Measurements from ENCODE around the gene KCNV2.

KCNV2 gene

DNA sequence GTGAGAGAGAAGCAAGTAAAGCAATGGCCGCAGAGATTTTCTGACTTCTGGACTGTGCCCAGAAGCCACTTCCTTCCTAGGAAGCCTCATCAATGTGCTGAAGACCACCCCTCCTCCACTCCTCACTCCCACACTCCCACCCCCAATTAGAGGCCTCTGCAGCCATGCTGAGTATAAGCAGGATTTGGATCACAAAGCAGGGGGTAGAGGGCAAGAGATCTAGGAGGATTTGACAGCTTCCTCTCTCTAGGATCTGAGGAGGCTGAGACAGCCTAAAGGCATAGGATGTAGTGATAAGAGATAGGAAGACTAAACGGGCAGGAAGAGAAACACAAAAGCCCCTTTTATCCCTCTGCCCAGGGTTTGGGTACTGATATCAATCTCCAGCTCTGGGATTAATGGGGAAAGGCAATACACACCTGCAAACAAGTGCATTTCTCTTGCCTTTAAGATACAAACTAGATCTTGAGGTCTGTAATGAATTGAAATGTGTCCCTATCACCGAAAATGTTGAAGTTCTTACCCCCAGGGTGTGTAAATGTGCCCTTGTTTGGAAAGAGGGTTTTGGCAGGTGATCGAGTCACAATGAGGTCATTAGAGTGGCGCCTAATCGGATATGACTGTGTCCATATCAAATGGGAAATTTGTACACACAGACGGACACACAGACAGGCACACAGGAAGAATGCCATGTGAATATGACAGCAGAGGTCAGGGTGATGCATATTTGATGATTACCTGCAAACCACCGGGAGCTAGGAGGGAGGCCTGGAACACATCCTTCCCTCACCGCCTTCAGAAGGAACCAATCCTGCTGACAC, 28.5 kb downstream of the KCNV2 start:
- DNase-seq (ENCODE audit: low read depth): no peak
- TF ChIP-seq CTCF (IDR thresholded peaks at IDR 0.05; ENCODE audit: control insufficient read depth, extremely low read depth, insufficient read depth): no peak
- H3K4me3 ChIP-seq (ENCODE audit: low read depth, low read length): no peak overlapping the region

- no peak for TF ChIP-seq CTCF (IDR thresholded peaks at IDR 0.05; ENCODE audit: control insufficient read depth, extremely low read depth, insufficient read depth)
- H3K4me3 ChIP-seq (ENCODE audit: low read depth, low read length): no peak overlapping the region
- DNase-seq (ENCODE audit: low read depth): no peak
Observed at GRCh38 chr9:2749485-2749884, 32.2 kb downstream of the KCNV2 start.

DNA sequence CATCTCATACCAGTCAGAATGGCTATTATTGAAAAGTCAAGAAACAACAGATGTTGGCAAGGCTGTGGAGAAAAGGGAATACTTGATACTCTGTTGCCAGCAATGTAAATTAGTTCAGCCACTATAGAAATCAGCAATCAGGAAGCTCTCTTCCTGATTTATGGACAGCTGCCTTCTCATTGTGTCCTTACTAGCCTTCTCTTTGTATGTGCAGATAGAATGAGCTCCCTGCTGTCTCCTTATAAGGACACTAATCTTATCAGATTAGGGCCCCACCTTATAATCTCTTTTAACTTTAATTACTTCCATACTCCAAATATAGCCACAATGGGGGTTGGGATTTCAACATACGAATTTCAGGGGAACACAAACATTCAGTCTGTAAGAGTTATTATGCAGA, 38.0 kb downstream of the KCNV2 start:
- DNase-seq (ENCODE audit: low read depth): no peak
- no peak overlapping the region for H3K4me3 ChIP-seq (ENCODE audit: low read depth, low read length)
- no peak for TF ChIP-seq CTCF (IDR thresholded peaks at IDR 0.05; ENCODE audit: control insufficient read depth, extremely low read depth, insufficient read depth)

DNA sequence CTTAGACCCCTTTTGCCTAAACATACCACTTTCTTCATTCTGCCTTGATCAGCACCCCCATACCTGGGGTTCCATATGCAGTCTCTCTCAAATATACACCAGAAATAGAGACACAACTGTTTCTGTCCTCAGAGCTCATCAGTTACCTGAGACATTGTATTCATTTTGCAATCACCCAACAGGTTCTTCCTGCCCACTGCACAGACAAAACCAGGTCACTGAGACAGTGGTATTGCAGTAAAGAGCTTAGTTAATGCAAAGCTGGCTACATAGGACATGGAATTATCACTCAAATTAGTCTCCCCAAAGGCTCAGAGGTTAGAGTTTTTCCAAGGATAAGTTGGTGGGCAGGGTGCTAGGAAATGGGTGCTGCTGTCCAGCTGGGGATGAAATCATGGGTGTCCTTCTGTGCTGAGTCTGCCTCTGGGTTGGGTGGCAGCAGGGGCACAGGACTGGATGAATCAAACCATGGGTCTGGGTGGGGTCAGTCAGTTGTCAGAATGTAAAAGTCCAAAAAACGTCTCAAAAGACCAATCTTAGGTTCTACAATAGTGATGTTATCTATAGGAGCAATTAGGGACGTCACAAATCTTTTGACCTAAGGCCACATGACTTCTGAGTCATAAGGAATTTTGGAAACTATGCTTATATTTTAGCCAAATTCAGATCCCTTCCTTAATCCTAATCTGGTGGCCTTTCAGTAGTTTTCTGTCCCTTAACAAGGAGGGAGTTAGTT, 41.0 kb downstream of the KCNV2 start:
- TF ChIP-seq CTCF (IDR thresholded peaks at IDR 0.05; ENCODE audit: control insufficient read depth, extremely low read depth, insufficient read depth): no peak
- no peak overlapping the region for H3K4me3 ChIP-seq (ENCODE audit: low read depth, low read length)
- no peak for DNase-seq (ENCODE audit: low read depth)

- no peak for TF ChIP-seq CTCF (IDR thresholded peaks at IDR 0.05; ENCODE audit: control insufficient read depth, extremely low read depth, insufficient read depth)
- no peak for DNase-seq (ENCODE audit: low read depth)
- H3K4me3 ChIP-seq (ENCODE audit: low read depth, low read length): no peak overlapping the region
Observed at GRCh38 chr9:2758898-2759510, 41.7 kb downstream of the KCNV2 start.

DNA sequence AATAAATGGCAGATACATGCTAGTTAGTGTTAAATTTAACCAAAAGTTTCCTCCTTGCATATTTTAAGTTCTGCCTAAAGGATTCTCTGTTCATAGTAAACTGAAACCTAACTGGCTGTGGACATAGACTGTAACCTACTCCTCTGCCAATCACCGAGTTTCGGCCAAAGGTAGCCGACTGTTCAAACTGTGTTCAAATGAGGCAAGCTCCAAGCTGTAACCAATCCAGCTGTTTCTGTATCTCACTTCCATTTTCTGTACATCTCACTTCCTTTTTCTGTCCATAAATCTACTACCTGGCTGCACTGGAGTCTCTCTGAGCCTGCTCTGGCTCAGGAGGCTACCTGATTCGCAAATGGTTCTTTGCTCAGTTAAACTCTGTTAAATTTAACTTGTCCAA, 44.1 kb downstream of the KCNV2 start:
- DNase-seq (ENCODE audit: low read depth): no peak
- no peak overlapping the region for H3K4me3 ChIP-seq (ENCODE audit: low read depth, low read length)
- TF ChIP-seq CTCF (IDR thresholded peaks at IDR 0.05; ENCODE audit: control insufficient read depth, extremely low read depth, insufficient read depth): no peak
